ENCODE results near the gene DTX1. TPM values are rescaled to one million over a fixed set of nuclear protein-coding genes. Genes with fewer than 3 reads are reported as not detected.
A peak's percentile ranks its signal among the peaks of the same experiment; 100 is the strongest.

The DTX1 gene
- total RNA-seq, 1 donor from 2014 or later = 1.8 TPM

- no peak overlapping the region for H3K27ac Mint-ChIP-seq
- H3K4me1 Mint-ChIP-seq (ENCODE audit: low read depth) = no peaks in the 10 kb centered on the region
- no peak for DNase-seq (ENCODE audit: low spot score, unreplicated experiment)
- H3K36me3 Mint-ChIP-seq (ENCODE audit: insufficient read depth) = no peaks in the 10 kb centered on the region
- TF ChIP-seq CTCF (IDR thresholded peaks at IDR 0.05; ENCODE audit: unreplicated experiment) = no peak
- H3K27me3 Mint-ChIP-seq = peaks cover 33% of the 10 kb centered on the region
- no peak overlapping the region for H3K4me3 Mint-ChIP-seq (ENCODE audit: low read depth)
- H3K9me3 Mint-ChIP-seq (ENCODE audit: low read depth) = no peaks in the 10 kb centered on the region
These were observed 2.6 kb downstream of the DTX1 start for GRCh38 chr12:113059071-113059595.

- TF ChIP-seq CTCF (IDR thresholded peaks at IDR 0.05; ENCODE audit: unreplicated experiment) = no peak
- Mint-ChIP-seq H3K4me1 (ENCODE audit: low read depth) (no peaks in the 10 kb centered on the region), H3K27ac (no peak overlapping the region), H3K36me3 (ENCODE audit: insufficient read depth) (no peaks in the 10 kb centered on the region), H3K27me3 (peaks cover 27% of the 10 kb centered on the region), H3K9me3 (ENCODE audit: low read depth) (no peaks in the 10 kb centered on the region), H3K4me3 (ENCODE audit: low read depth) (no peak overlapping the region)
- no peak for DNase-seq (ENCODE audit: low spot score, unreplicated experiment)
These were observed 3.9 kb downstream of the DTX1 start for GRCh38 chr12:113060336-113060960.

GRCh38 chr12:113061061-113061694, 4.6 kb downstream of the DTX1 start:
- no peaks in the 10 kb centered on the region for H3K9me3 Mint-ChIP-seq (ENCODE audit: low read depth)
- no peak for TF ChIP-seq CTCF (IDR thresholded peaks at IDR 0.05; ENCODE audit: unreplicated experiment)

GRCh38 chr12:113062502-113063395, 6.2 kb downstream of the DTX1 start:
- H3K9me3 Mint-ChIP-seq (ENCODE audit: low read depth) = no peaks in the 10 kb centered on the region
- no peak overlapping the region for H3K4me3 Mint-ChIP-seq (ENCODE audit: low read depth)
- no peak for DNase-seq (ENCODE audit: low spot score, unreplicated experiment)
- H3K4me1 Mint-ChIP-seq (ENCODE audit: low read depth) = no peaks in the 10 kb centered on the region
- H3K27me3 Mint-ChIP-seq = peaks cover 15% of the 10 kb centered on the region
- no peak for TF ChIP-seq CTCF (IDR thresholded peaks at IDR 0.05; ENCODE audit: unreplicated experiment)
- no peaks in the 10 kb centered on the region for H3K36me3 Mint-ChIP-seq (ENCODE audit: insufficient read depth)
- peak overlapping the region; percentile 49 for H3K27ac Mint-ChIP-seq

More at GRCh38 chr12:113061061-113061694, 4.6 kb downstream of the DTX1 start:
- no peak for DNase-seq (ENCODE audit: low spot score, unreplicated experiment)
- Mint-ChIP-seq H3K4me3 (ENCODE audit: low read depth) (no peak overlapping the region), H3K36me3 (ENCODE audit: insufficient read depth) (no peaks in the 10 kb centered on the region), H3K27ac (no peak overlapping the region), H3K27me3 (peaks cover 20% of the 10 kb centered on the region), H3K4me1 (ENCODE audit: low read depth) (no peaks in the 10 kb centered on the region)

All from progenitor cell of endocrine pancreas (in vitro differentiated cells).